Stimulated activated CD8-positive, alpha-beta memory T cell treated with anti-CD3 and anti-CD28 coated beads, Interleukin-15, amount 100 ng/mL, for 4 hours (primary cell): ENCODE data around the gene KBTBD12.

Experiments
- DNase-seq, 2 donors: peaks; one replicate each; pipeline ENCODE4 v3.0.0-alpha.2; 2020; ENCODE audit warnings: low read depth in 2 of 2

The KBTBD12 gene

GRCh38 chr3:127953091-127954035 is 38.3 kb downstream of the KBTBD12 start:
- DNase-seq = no peak

DNA sequence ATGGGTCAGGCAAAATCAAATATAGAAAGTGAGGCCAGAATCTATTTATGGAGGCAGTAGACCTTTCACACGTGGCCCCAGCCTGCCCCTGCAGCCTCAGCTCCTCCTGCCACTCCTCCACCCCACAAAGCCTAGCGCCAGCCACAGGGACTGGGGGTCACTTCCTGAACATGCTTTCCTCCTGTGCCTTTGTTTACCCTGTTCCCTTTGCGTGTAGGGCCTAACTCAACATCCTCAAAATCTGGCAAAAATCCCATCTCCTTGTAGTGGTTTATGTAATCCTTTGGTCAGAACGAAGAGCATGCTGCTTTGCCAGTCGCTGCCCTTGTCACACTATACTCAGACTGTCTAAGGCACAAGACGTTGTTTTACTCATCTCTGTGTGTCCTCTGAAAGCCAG is 39.6 kb downstream of the KBTBD12 start:
- no peak for DNase-seq

GRCh38 chr3:127955728-127956127 is 40.7 kb downstream of the KBTBD12 start:
- DNase-seq = no peak

- no peak for DNase-seq
Measured at GRCh38 chr3:127959041-127959440, 44.0 kb downstream of the KBTBD12 start.

- DNase-seq = no peak
Measured at GRCh38 chr3:127959873-127960272, 44.8 kb downstream of the KBTBD12 start.

DNA sequence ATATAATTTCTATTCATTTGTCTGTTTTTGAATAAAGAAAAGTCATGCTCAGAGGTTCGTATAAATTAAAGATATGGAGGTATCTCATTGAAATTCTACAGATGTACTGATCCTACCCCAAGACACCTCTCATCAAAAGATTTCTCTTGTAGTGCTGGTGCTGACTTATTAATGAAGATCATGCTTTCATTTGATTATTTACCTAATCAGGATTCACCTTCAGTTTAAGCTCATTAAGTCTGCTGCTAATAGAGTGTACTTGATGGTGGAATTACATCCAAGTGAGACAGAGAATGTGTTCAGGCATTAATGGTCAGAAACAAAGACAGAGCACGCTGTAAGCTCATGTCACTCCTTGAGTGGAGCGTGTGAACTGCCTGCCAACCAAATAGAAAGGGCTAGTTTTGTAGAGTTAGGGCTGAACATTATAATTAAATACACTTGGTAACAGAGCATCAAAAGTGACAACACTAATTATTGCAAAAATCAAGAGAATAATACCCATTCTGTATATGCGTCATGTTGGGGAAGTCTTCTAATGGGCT is 45.5 kb downstream of the KBTBD12 start:
- no peak for DNase-seq

GRCh38 chr3:127961124-127961523 is 46.1 kb downstream of the KBTBD12 start:
- no peak for DNase-seq

- DNase-seq = no peak
Measured at GRCh38 chr3:127961963-127962362, 46.9 kb downstream of the KBTBD12 start.

DNA sequence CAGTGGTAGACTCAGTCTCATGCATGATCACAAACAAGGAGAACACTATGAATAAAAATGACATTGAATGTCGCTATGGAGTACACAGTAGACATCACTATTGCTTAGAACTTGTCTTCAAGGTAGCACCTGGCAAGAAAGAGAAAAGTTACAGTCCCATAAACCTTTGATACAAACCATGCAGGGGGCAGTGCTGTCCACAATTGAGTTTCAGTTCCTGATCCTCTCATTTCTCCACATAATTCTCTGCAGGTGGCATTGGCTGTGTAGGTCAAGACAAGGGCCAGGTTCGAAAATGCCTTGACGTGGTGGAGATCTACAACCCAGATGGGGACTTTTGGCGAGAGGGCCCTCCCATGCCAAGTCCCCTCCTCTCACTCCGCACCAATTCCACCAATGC is 47.9 kb downstream of the KBTBD12 start:
- DNase-seq = no peak

- no peak for DNase-seq
Measured at GRCh38 chr3:127964053-127964452, 49.0 kb downstream of the KBTBD12 start.

- no peak for DNase-seq
Measured at GRCh38 chr3:127964816-127965215, 49.8 kb downstream of the KBTBD12 start.

DNA sequence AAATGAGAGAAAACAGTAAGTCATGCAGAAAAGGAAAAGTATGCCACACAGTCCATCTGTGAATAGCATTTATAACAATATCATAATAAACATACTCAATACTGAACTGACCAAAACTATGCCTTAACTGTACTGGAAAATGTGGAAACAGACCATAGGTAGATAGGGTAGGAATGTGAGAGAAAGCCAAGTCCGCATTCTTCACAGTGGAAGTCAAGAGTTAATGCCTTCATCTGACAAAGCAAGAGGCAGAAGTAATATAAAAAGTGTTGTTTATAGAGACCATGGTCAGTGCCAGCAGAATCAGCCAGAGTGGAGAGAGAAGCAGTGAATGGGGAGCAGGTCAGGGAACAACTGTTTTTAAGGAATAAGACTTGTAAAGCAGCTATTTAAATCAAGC is 52.3 kb downstream of the KBTBD12 start:
- no peak for DNase-seq

GRCh38 chr3:127970966-127971592 is 56.0 kb downstream of the KBTBD12 start:
- DNase-seq = no peak

- no peak for DNase-seq
Measured at GRCh38 chr3:127974226-127974625, 59.2 kb downstream of the KBTBD12 start.

DNA sequence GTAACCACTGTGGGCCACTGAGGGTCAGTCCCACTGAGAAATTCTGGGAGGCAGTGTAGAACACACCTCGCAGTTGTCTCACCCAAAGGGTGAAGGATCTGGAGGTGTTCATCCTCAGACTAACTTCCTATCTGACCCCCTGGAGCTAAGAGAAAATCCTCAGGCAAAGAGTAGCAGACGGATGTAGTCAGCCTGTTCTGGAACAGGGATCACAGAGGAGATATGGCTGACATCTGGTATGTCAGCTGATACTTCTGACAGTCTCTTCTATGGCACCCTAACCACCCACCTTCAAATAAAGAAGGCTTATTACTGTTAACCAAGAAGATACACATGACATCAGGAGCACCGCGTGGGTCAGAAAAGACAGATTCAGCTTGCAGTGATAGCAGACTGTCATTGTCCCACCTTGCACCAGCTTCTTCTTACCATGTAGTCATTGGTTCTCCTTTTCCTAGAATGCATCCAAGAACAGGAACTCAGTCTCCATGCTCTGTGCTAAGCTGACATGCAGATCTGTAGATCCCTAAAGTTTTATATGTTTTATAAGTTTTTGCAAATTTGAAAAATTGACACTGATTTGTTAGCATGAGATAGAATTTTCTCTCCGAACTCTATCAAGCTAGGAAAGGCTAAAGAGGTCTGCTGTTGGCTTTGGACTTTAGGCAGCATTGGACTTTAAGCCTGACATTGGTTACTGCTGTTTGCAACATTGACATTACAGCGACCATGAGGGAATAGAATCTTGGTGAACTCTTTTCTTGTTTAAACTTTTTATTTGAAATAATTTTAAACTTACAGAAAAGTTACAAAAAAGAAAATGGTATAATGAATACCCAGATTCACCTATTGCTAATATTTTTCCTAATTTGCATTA is 60.4 kb downstream of the KBTBD12 start:
- DNase-seq = no peak

DNA sequence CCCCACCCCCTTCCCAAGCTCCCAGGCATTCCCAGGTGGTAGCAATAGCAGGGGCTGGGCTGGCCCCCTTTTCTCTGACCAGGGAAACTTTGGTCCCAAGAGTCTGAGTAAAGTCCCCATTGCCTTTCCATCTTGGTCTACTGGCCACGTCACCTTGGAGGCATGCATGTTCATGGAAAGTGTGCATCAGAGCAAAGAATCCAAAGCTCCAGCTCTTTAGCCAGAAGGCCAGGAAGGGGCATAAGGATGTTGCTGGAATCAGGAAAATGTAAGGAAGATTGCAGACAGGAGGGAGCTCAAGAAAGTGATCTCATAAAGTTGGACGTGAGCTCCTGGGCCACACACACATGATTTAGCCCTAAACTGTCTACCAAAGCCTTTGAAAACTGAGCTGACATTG is 63.6 kb downstream of the KBTBD12 start:
- DNase-seq = no peak

DNA sequence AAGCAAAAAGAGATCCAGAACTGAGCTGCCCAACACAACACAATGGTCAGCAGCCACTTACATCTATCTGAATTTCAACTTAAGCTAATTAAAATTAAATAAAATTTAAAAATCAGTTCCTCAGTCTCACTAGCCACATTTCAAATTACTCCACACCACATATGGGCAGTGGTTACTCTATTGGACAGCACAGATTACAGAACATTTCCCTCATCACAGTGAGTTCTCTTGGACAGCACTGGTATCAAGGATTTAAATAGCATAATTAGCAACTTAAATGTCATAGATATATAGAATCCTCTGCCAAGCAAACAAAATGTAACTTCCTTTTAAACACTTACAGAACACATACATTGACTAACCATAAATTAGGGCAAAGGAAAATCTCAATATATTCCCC is 64.4 kb downstream of the KBTBD12 start:
- DNase-seq = no peak

GRCh38 chr3:127981097-127981496 is 66.1 kb downstream of the KBTBD12 start:
- DNase-seq = no peak

DNA sequence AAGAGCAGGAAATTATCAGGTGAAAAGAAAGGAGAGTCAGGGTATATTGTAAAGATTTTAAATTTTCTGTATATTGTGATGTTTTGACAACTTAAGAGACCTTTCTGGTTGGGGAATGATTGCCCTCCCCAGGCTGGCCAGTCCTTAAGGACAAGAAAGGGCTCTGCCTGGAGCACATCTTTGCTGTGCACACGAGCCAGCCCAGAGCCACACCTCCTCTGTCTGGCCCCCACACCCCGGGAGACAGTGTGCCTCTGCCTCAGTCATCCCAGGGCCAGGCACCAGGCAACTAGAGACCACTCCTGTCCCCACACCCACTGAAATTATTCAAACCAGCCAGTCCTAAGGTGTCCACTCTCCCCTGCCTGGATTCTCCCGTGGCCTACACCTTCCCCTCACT is 67.1 kb downstream of the KBTBD12 start:
- DNase-seq = no peak

DNA sequence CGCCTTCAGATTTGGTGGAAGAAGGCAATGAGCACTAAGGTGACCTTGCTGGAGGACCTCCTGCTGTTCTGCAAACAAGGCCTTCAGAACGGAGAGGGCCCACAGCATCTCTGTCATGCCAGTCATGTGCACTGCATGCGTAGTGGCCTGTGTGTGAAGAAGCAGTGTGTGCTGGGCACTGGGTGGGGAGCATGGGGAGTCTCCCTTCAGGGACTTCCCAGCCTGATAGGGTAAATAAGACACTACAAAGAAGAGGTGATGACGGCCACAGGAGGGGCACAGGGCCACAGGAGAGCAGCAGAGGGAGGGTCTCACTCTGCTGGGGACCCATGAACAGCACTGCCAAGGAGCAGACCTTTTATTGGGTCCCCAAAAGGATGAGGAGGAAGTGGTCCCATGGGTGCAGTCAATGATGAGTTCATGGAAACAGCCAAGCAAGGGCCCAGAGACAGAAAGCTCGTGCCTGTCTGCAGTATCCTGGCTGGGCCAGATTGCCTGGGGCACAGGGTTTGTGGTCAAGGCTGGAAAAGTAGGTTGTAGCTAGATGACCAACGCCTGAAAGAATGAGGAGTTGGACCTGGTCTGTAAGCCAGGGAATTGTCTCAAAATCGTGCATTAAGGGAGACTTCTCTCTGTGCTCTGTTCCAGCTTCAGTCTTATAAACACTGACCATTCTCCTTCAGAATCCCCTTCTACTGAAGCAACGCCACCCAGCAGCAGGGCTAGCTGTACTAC is 69.4 kb downstream of the KBTBD12 start:
- no peak for DNase-seq

GRCh38 chr3:127985216-127985615 is 70.2 kb downstream of the KBTBD12 start:
- DNase-seq = no peak
